HepG2 (cell line): ENCODE measurements around the gene NCOR2. TPM values are rescaled to one million over a fixed set of nuclear protein-coding genes. Genes with fewer than 3 reads are reported as not detected.

Experiments used
- ATRX ChIP-seq: sonication (generic); formaldehyde crosslinking; IDR thresholded peaks from 2 replicates; pipeline ENCODE4 v1.4.0; 2020; ENCODE audit warnings: missing genetic modification reagents, borderline replicate concordance
- GABPB1 ChIP-seq: IDR thresholded peaks from 2 replicates; pipeline ENCODE4 v1.6.1; 2016; ENCODE audit warnings: mild to moderate bottlenecking, missing genetic modification reagents, moderate library complexity, missing compliant biosample characterization
- GATAD2A ChIP-seq: IDR thresholded peaks from 2 replicates; pipeline ENCODE4 v1.6.1; 2016
- HNF4G ChIP-seq, 2 experiments: sonication (generic) in 1 of 2; formaldehyde crosslinking in 1 of 2; IDR thresholded peaks; 2 replicates each; pipeline versions ENCODE4 v1.4.0 to v1.6.1; 2011 to 2020; ENCODE audit warnings: borderline replicate concordance in 2 of 2, low read depth in 2 of 2, mild to moderate bottlenecking in 2 of 2, low read length in 1 of 2, missing genetic modification reagents in 1 of 2, moderate library complexity in 1 of 2
- HOXA3 ChIP-seq: sonication (generic); formaldehyde crosslinking; IDR thresholded peaks from 2 replicates; pipeline ENCODE4 v1.5.0; 2020; ENCODE audit warnings: missing genetic modification reagents
- RXRA ChIP-seq: sonication (generic); formaldehyde crosslinking; IDR thresholded peaks from 2 replicates; pipeline ENCODE4 v1.5.1; 2020; ENCODE audit warnings: missing genetic modification reagents
- SAP130 ChIP-seq: IDR thresholded peaks from 2 replicates; pipeline ENCODE4 v1.6.1; 2016; ENCODE audit warnings: low read depth
- SOX6 ChIP-seq, 2 experiments: fragments of 450-650 bp in 1 of 2; sonication (generic) in 1 of 2; formaldehyde crosslinking in 1 of 2; IDR thresholded peaks; 2 replicates each; pipeline versions ENCODE4 v1.4.0 to v1.6.1; 2017 to 2020; ENCODE audit warnings: antibody characterized with exemption in 1 of 2, mild to moderate bottlenecking in 1 of 2, missing genetic modification reagents in 1 of 2
- SP4 ChIP-seq: sonication (generic); formaldehyde crosslinking; IDR thresholded peaks from 2 replicates; pipeline ENCODE4 v1.8.1; 2023; ENCODE audit warnings: mild to moderate bottlenecking, missing genetic modification reagents
- SPEN ChIP-seq: sonication (generic); formaldehyde crosslinking; IDR thresholded peaks from 2 replicates; pipeline ENCODE4 v1.5.1; 2020; ENCODE audit warnings: low read depth, mild to moderate bottlenecking, missing genetic modification reagents
- ZNF24 ChIP-seq: fragments of 450-650 bp; IDR thresholded peaks from 2 replicates; pipeline ENCODE4 v1.6.1; 2017; ENCODE audit warnings: antibody characterized with exemption, mild to moderate bottlenecking
- ZNF253 ChIP-seq: sonication (generic); formaldehyde crosslinking; IDR thresholded peaks from 2 replicates; pipeline ENCODE4 v1.8.0; 2022; ENCODE audit warnings: mild to moderate bottlenecking, missing genetic modification reagents, borderline replicate concordance
- ZNF256 ChIP-seq: sonication (generic); formaldehyde crosslinking; conservative IDR thresholded peaks from 2 replicates; pipeline ENCODE4 v1.4.0; 2020; ENCODE audit warnings: missing genetic modification reagents
- ZNF331 ChIP-seq: sonication (generic); formaldehyde crosslinking; IDR thresholded peaks from 2 replicates; pipeline ENCODE4 v1.4.0; 2020; ENCODE audit warnings: missing genetic modification reagents
- ZNF343 ChIP-seq: sonication (generic); formaldehyde crosslinking; IDR thresholded peaks from 2 replicates; pipeline ENCODE4 v1.4.0; 2020; ENCODE audit warnings: mild to moderate bottlenecking, missing genetic modification reagents
- ZSCAN21 ChIP-seq: sonication (generic); formaldehyde crosslinking; IDR thresholded peaks from 2 replicates; pipeline ENCODE4 v1.8.0; 2022; ENCODE audit warnings: mild to moderate bottlenecking, missing genetic modification reagents, moderate library complexity, borderline replicate concordance
- ZSCAN22 ChIP-seq: sonication (generic); formaldehyde crosslinking; IDR thresholded peaks from 2 replicates; pipeline ENCODE4 v1.4.0; 2020; ENCODE audit warnings: mild to moderate bottlenecking, missing genetic modification reagents
- polyA plus RNA-seq, 8 experiments: library from polyadenylated mRNA; depleted of rRNA in 3 of 8; stranded (reverse) in 7 of 8; unstranded in 1 of 8; fragments of >200 nt; fragmentation: Illumina TruSeq in 4 of 8; extraction: Trizol in 4 of 8; gene quantifications; 2 replicates each; pipeline versions ENCODE4 v1.2.1 to v1.2.3, GENCODE V29; 2011 to 2016; ENCODE audit warnings: low read depth in 4 of 8, missing spikeins in 1 of 8, mixed read lengths in 1 of 8; ENCODE audit not compliant: insufficient read depth in 1 of 8
- total RNA-seq, 5 experiments: library from RNA; depleted of rRNA; stranded (reverse); fragments of >200 nt; fragmentation: Illumina TruSeq; extraction: Trizol; gene quantifications; 2 replicates each; pipeline ENCODE4 v1.2.3, GENCODE V29; 2016; ENCODE audit warnings: low read depth in 1 of 5
- TF ChIP-seq, protein P1 (sequence below): sonication (generic); formaldehyde crosslinking; IDR thresholded peaks from 2 replicates; pipeline ENCODE4 v1.5.0; 2020; ENCODE audit warnings: mild to moderate bottlenecking, missing genetic modification reagents, borderline replicate concordance
- TF ChIP-seq, protein P2 (sequence below): sonication (generic); formaldehyde crosslinking; IDR thresholded peaks from 2 replicates; pipeline ENCODE4 v1.4.0; 2020; ENCODE audit warnings: missing genetic modification reagents, borderline replicate concordance
- TF ChIP-seq, protein P3 (sequence below): sonication (generic); formaldehyde crosslinking; IDR thresholded peaks from 2 replicates; pipeline ENCODE4 v1.9.0; 2022; ENCODE audit warnings: missing genetic modification reagents, mild to moderate bottlenecking, borderline replicate concordance

NCOR2 gene
- total and polyA plus RNA-seq, 2 of the 13 experiments (the other 11 are each of a cell fraction or from before 2014, with no cell fraction given): 4.5 to 5.7 TPM

DNA sequence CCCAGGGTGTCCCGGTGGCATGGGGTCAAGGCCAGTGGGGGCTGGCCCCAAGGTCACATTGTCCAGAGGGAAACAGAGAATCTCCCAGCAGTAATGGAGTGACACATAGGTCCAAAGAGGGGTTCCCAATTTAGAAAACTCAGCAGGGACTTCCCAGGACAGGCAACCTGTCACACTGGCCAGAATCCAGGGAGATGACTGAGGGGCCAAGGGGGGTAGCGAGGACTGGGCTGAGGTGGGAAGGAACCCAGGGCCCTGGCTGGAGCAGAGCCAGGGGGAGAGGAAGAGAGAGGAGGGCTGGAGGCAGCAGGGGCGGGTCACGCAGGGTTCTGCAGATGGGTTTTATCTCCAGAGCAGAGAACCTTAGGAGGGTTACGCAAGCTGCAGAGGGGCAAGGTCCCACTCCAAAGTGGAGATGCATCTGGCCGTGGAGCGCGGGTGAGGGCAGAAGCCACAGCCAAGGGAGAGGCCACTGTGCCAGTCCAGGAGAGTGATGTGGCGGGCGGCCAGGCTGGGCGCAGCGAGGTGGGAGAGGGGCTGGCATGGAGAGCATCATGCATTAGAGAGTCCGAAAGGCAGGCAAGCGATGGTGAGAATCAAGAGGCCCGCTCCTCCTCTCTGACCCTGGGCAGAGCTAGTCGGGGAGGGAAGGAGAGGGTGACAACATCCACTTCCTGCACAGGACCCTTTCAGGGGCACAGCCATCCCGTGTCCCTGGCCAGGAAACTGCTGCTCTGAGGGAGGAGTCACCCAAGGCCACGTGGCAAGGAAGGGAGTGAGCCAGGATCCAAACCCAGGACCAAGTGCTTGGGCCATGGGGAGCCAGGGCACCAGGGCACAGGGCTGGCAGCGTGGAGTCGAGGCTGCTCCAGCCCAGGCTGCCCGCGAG is 29.0 kb downstream of the NCOR2 start (continued):
- TF ChIP-seq, protein P1, sequence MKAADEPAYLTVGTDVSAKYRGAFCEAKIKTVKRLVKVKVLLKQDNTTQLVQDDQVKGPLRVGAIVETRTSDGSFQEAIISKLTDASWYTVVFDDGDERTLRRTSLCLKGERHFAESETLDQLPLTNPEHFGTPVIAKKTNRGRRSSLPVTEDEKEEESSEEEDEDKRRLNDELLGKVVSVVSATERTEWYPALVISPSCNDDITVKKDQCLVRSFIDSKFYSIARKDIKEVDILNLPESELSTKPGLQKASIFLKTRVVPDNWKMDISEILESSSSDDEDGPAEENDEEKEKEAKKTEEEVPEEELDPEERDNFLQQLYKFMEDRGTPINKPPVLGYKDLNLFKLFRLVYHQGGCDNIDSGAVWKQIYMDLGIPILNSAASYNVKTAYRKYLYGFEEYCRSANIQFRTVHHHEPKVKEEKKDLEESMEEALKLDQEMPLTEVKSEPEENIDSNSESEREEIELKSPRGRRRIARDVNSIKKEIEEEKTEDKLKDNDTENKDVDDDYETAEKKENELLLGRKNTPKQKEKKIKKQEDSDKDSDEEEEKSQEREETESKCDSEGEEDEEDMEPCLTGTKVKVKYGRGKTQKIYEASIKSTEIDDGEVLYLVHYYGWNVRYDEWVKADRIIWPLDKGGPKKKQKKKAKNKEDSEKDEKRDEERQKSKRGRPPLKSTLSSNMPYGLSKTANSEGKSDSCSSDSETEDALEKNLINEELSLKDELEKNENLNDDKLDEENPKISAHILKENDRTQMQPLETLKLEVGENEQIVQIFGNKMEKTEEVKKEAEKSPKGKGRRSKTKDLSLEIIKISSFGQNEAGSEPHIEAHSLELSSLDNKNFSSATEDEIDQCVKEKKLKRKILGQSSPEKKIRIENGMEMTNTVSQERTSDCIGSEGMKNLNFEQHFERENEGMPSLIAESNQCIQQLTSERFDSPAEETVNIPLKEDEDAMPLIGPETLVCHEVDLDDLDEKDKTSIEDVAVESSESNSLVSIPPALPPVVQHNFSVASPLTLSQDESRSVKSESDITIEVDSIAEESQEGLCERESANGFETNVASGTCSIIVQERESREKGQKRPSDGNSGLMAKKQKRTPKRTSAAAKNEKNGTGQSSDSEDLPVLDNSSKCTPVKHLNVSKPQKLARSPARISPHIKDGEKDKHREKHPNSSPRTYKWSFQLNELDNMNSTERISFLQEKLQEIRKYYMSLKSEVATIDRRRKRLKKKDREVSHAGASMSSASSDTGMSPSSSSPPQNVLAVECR: peak; percentile 68; the same call in 1 of the 2 replicates
- TF ChIP-seq GABPB1: peak; percentile 41; the same call in 1 of the 2 replicates
- no peak for TF ChIP-seq ZNF253 (CRISPR knock-in tag)
- peak; percentile 98 for TF ChIP-seq ZNF331
- TF ChIP-seq, protein P2, sequence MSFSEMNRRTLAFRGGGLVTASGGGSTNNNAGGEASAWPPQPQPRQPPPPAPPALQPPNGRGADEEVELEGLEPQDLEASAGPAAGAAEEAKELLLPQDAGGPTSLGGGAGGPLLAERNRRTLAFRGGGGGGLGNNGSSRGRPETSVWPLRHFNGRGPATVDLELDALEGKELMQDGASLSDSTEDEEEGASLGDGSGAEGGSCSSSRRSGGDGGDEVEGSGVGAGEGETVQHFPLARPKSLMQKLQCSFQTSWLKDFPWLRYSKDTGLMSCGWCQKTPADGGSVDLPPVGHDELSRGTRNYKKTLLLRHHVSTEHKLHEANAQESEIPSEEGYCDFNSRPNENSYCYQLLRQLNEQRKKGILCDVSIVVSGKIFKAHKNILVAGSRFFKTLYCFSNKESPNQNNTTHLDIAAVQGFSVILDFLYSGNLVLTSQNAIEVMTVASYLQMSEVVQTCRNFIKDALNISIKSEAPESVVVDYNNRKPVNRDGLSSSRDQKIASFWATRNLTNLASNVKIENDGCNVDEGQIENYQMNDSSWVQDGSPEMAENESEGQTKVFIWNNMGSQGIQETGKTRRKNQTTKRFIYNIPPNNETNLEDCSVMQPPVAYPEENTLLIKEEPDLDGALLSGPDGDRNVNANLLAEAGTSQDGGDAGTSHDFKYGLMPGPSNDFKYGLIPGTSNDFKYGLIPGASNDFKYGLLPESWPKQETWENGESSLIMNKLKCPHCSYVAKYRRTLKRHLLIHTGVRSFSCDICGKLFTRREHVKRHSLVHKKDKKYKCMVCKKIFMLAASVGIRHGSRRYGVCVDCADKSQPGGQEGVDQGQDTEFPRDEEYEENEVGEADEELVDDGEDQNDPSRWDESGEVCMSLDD: no peak
- no peak for TF ChIP-seq ZNF256 (CRISPR knock-in tag)
- peak; percentile 55; the same call in 1 of the 2 replicates for TF ChIP-seq RXRA (CRISPR knock-in tag)
- no peak for TF ChIP-seq ZNF343 (CRISPR knock-in tag)
- peak; percentile 36; the same call in 1 of the 2 replicates for TF ChIP-seq SP4 (CRISPR knock-in tag)
- TF ChIP-seq ATRX: no peak
- TF ChIP-seq ZSCAN21 (CRISPR knock-in tag): 0 out of 2 replicates have a peak, but pooled peaks have one; percentile 39
- TF ChIP-seq HOXA3 (CRISPR knock-in tag): peak; percentile 39; the same call in 1 of the 2 replicates
- no peak for TF ChIP-seq ZNF24
- TF ChIP-seq ZSCAN22 (CRISPR knock-in tag): peak; percentile 63; the same call in 1 of the 2 replicates
- no peak for TF ChIP-seq SOX6 (IDR thresholded peaks at IDR 0.05)
- peak; percentile 28; the same call in 1 of the 2 replicates for TF ChIP-seq SOX6 (CRISPR knock-in tag; IDR thresholded peaks at IDR 0.05)
- TF ChIP-seq SAP130 (CRISPR knock-in tag): peak; percentile 67
- TF ChIP-seq SPEN (CRISPR knock-in tag): no peak
- peak; percentile 69 for TF ChIP-seq GATAD2A
- TF ChIP-seq HNF4G (IDR thresholded peaks at IDR 0.05; ENCODE audit: borderline replicate concordance, low read depth, low read length): peak; percentile 56
- no peak for TF ChIP-seq HNF4G (CRISPR knock-in tag; IDR thresholded peaks at IDR 0.05; ENCODE audit: borderline replicate concordance, low read depth)
- TF ChIP-seq, protein P3, sequence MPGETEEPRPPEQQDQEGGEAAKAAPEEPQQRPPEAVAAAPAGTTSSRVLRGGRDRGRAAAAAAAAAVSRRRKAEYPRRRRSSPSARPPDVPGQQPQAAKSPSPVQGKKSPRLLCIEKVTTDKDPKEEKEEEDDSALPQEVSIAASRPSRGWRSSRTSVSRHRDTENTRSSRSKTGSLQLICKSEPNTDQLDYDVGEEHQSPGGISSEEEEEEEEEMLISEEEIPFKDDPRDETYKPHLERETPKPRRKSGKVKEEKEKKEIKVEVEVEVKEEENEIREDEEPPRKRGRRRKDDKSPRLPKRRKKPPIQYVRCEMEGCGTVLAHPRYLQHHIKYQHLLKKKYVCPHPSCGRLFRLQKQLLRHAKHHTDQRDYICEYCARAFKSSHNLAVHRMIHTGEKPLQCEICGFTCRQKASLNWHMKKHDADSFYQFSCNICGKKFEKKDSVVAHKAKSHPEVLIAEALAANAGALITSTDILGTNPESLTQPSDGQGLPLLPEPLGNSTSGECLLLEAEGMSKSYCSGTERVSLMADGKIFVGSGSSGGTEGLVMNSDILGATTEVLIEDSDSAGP (CRISPR knock-in tag): peak; percentile 63; the same call in 1 of the 2 replicates
